Endothelial cell of umbilical vein (primary cell): ENCODE measurements around the gene GPR183. TPM values are rescaled to one million over a fixed set of nuclear protein-coding genes. Genes with fewer than 3 reads are reported as not detected.

Experiments
- BruUV-seq: library from RNA; stranded (reverse); fragments of 400-500 nt; replicated peaks from 2 replicates; lab custom pipeline; 2021; lab: Mats Ljungman, UMichigan
- CTCF ChIA-PET: fragments of 300-600, 350-600 bp; sonication (Branson Sonifier 250); formaldehyde crosslinking; loops from one replicate; lab custom pipeline; 2021; ENCODE audit warnings: antibody characterized with exemption, inconsistent platforms; lab: Charles Lee
- POLR2A ChIA-PET: fragments of 300-600, 350-600 bp; sonication (Branson Sonifier 250); formaldehyde crosslinking; loops from one replicate; lab custom pipeline; 2021; ENCODE audit warnings: antibody characterized with exemption, inconsistent platforms; lab: Charles Lee
- DNase-seq: peaks from one replicate; pipeline ENCODE4 v3.0.0-alpha.2; 2011; ENCODE audit warnings: low read depth, low spot score
- FAIRE-seq: peaks from 2 replicates; lab custom pipeline; 2011; peaks lifted over from hg19 to GRCh38; lab: Jason Lieb, UNC
- H2AFZ ChIP-seq: 2 replicates; pipeline ENCODE4 v1.6.0; 2012; ENCODE audit warnings: low read depth, low read length, control low read depth, inconsistent platforms
- H3K27ac ChIP-seq: 2 replicates; pipeline ENCODE4 v1.5.1; 2011; ENCODE audit warnings: low read depth, mild to moderate bottlenecking, control low read depth, low read length, moderate library complexity; ENCODE audit not compliant: insufficient read depth
- H3K27me3 ChIP-seq, 2 experiments: 2 replicates each; pipeline versions ENCODE4 v1.6.0 to v1.6.1; 2011; ENCODE audit warnings: low read length in 2 of 2, mixed read lengths in 1 of 2; ENCODE audit not compliant: control insufficient read depth in 2 of 2, insufficient read depth in 2 of 2
- H3K36me3 ChIP-seq, 2 experiments: 2 replicates in 1 of 2; 3 replicates in 1 of 2; pipeline ENCODE4 v1.5.1; 2011; ENCODE audit warnings: low read length in 2 of 2, mild to moderate bottlenecking in 1 of 2, moderate library complexity in 1 of 2; ENCODE audit not compliant: control insufficient read depth in 2 of 2, insufficient read depth in 2 of 2; ENCODE audit errors: extremely low read depth in 1 of 2
- H3K4me1 ChIP-seq: 3 replicates; pipeline ENCODE4 v1.5.1; 2011; ENCODE audit warnings: mild to moderate bottlenecking, low read length; ENCODE audit not compliant: control insufficient read depth, insufficient read depth; ENCODE audit errors: extremely low read depth
- H3K4me2 ChIP-seq: 2 replicates; pipeline ENCODE4 v1.6.1; 2011; ENCODE audit warnings: low read length, control low read depth, mixed read lengths; ENCODE audit not compliant: insufficient read depth
- H3K4me3 ChIP-seq, 3 experiments: fragments of 200-600 bp in 1 of 3; sonication (generic), shearing (Covaris generic) in 1 of 3; replicated peaks in 1 of 3; 2 replicates each; pipeline ENCODE4 v1.5.1; 2011 to 2016; ENCODE audit warnings: control low read depth in 3 of 3, low read length in 3 of 3, mild to moderate bottlenecking in 2 of 3, inconsistent platforms in 1 of 3, low read depth in 1 of 3, moderate library complexity in 1 of 3; ENCODE audit not compliant: insufficient read depth in 1 of 3
- H3K79me2 ChIP-seq: 2 replicates; pipeline ENCODE4 v1.6.0; 2012; ENCODE audit warnings: low read length, inconsistent platforms; ENCODE audit not compliant: control insufficient read depth, insufficient read depth
- H3K9ac ChIP-seq: replicated peaks from 2 replicates; pipeline ENCODE3; 2011; ENCODE audit warnings: low read length, control low read depth; ENCODE audit not compliant: insufficient read depth; ENCODE audit errors: extremely low read depth
- H3K9me1 ChIP-seq: replicated peaks from 3 replicates; pipeline ENCODE4 v1.6.0; 2011; ENCODE audit warnings: mild to moderate bottlenecking, low read length; ENCODE audit not compliant: control insufficient read depth, insufficient read depth; ENCODE audit errors: extremely low read depth
- H3K9me3 ChIP-seq: replicated peaks from 2 replicates; pipeline ENCODE4 v1.5.1; 2012; ENCODE audit warnings: low read length, inconsistent platforms; ENCODE audit not compliant: control insufficient read depth, insufficient read depth
- H4K20me1 ChIP-seq: replicated peaks from 2 replicates; pipeline ENCODE3; 2011; ENCODE audit warnings: mild to moderate bottlenecking, low read length; ENCODE audit not compliant: control insufficient read depth, insufficient read depth; ENCODE audit errors: extremely low read depth
- EZH2 ChIP-seq: IDR thresholded peaks from 2 replicates; pipeline ENCODE4 v1.6.1; 2012; ENCODE audit warnings: borderline replicate concordance, low read depth, mild to moderate bottlenecking, moderate library complexity, low read length, inconsistent platforms; ENCODE audit not compliant: severe bottlenecking
- FOS ChIP-seq: IDR thresholded peaks from 2 replicates; pipeline ENCODE4 v1.6.1; 2011; ENCODE audit warnings: mild to moderate bottlenecking, low read length, moderate library complexity, borderline replicate concordance; ENCODE audit not compliant: insufficient read depth
- GATA2 ChIP-seq: IDR thresholded peaks from 2 replicates; pipeline ENCODE4 v1.7.0; 2011; ENCODE audit warnings: low read depth, mild to moderate bottlenecking, moderate library complexity, mixed read lengths, low read length; ENCODE audit not compliant: insufficient read length, insufficient read depth
- JUN ChIP-seq: IDR thresholded peaks from 2 replicates; pipeline ENCODE4 v1.6.1; 2011; ENCODE audit warnings: borderline replicate concordance, low read depth; ENCODE audit not compliant: insufficient read length, insufficient read depth
- MYC ChIP-seq: IDR thresholded peaks from one replicate; pipeline ENCODE4 v1.6.1; 2011; ENCODE audit warnings: mild to moderate bottlenecking, low read depth, low read length
- POLR2A ChIP-seq: IDR thresholded peaks from 2 replicates; pipeline ENCODE4 v1.6.1; 2012; ENCODE audit warnings: low read depth, mild to moderate bottlenecking, control low read depth, low read length
- POLR2AphosphoS5 ChIP-seq: IDR thresholded peaks from 2 replicates; pipeline ENCODE4 v1.6.1; 2012; ENCODE audit warnings: low read depth, mild to moderate bottlenecking, control low read depth, low read length, moderate library complexity; ENCODE audit not compliant: insufficient read depth
- dilution Hi-C: fragments of 300-500 bp; cut with MboI; formaldehyde crosslinking; loops from one replicate; pipeline ENCODE4 v1.15.0; 2019; ENCODE audit warnings: low sequenced_read_pairs; ENCODE audit not compliant: extremely low pct_ligation_motif_present
- intact Hi-C: fragments of 100-400 bp; cut with micrococcal nuclease; formaldehyde crosslinking; loops from one replicate; pipeline ENCODE4 v1.10.0; 2022
- polyA plus RNA-seq, 4 experiments: library from polyadenylated mRNA; depleted of rRNA in 3 of 4; stranded (reverse) in 3 of 4; unstranded in 1 of 4; fragments of >200 nt; gene quantifications; 2 replicates each; pipeline versions ENCODE4 v1.2.1 to v1.2.3, GENCODE V29; 2011 to 2012; ENCODE audit warnings: missing spikeins in 1 of 4
- total RNA-seq: library from RNA; stranded (reverse); gene quantifications from 2 replicates; pipeline ENCODE4 v1.2.3, GENCODE V29; 2021
- TF ChIP-seq, protein P1 (sequence below), 2 donors: IDR thresholded peaks; 1 replicate in 1 of 2; 2 replicates in 1 of 2; pipeline ENCODE4 v1.5.1; 2011; ENCODE audit warnings: low read length in 2 of 2, mild to moderate bottlenecking in 2 of 2, moderate library complexity in 2 of 2, control low read depth in 1 of 2, inconsistent platforms in 1 of 2, low read depth in 1 of 2; ENCODE audit not compliant: insufficient read depth in 1 of 2; ENCODE audit errors: extremely low read depth in 1 of 2
- TF ChIP-seq, protein P2 (sequence below): IDR thresholded peaks from 2 replicates; pipeline ENCODE4 v1.6.1; 2011; ENCODE audit not compliant: insufficient read depth, insufficient read length

GPR183 gene
- total and polyA plus RNA-seq, 2 donors (not counting 3 experiments of a cell fraction or from before 2014, with no cell fraction given), result 0.23 TPM; not detected in 1

DNA sequence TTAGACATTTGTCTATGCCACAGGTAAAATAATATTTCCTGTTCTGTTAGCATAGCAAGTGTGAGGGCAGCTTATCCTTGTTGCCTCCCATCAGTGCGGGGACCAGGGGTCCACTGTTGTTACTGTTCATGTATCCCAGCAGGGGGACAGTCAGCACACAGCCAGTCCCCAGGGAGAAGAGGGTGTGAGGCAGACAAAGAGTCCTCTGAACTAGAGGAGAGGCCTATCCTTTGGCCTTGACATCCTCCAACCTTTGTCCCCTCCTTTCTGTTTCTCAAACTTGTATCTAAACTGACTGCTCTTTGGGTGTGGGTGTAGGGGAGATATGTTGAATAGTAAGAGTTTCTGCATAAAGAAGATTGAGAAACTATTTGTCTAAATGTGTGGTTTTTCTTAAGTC lies 46.1 kb downstream of the GPR183 start:
- Histone ChIP-seq H3K4me1 (peaks cover 18% of the 10 kb centered on the region), H3K4me3 (no peak overlapping the region), H3K27me3 (no peaks in the 10 kb centered on the region), H3K4me2 (no peak overlapping the region), H3K36me3 (no peaks in the 10 kb centered on the region), H3K9me3 (no peaks in the 10 kb centered on the region), H3K79me2 (no peaks in the 10 kb centered on the region), H4K20me1 (no peaks in the 10 kb centered on the region), H3K9ac (no peak overlapping the region), H3K27ac (no peak overlapping the region), H2AFZ (no peak overlapping the region), H3K9me1 (no peaks in the 10 kb centered on the region)
- BruUV-seq, result no TSS peak
- TF ChIP-seq POLR2A, result no peak
- TF ChIP-seq EZH2, result no peak
- TF ChIP-seq JUN, result no peak
- TF ChIP-seq, protein P1, sequence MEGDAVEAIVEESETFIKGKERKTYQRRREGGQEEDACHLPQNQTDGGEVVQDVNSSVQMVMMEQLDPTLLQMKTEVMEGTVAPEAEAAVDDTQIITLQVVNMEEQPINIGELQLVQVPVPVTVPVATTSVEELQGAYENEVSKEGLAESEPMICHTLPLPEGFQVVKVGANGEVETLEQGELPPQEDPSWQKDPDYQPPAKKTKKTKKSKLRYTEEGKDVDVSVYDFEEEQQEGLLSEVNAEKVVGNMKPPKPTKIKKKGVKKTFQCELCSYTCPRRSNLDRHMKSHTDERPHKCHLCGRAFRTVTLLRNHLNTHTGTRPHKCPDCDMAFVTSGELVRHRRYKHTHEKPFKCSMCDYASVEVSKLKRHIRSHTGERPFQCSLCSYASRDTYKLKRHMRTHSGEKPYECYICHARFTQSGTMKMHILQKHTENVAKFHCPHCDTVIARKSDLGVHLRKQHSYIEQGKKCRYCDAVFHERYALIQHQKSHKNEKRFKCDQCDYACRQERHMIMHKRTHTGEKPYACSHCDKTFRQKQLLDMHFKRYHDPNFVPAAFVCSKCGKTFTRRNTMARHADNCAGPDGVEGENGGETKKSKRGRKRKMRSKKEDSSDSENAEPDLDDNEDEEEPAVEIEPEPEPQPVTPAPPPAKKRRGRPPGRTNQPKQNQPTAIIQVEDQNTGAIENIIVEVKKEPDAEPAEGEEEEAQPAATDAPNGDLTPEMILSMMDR (IDR thresholded peaks at IDR 0.05; ENCODE audit: extremely low read depth in 1 of 2, insufficient read depth in 1 of 2, low read depth in 1 of 2, low read length in 2 of 2), result no peak
- TF ChIP-seq, protein P2, sequence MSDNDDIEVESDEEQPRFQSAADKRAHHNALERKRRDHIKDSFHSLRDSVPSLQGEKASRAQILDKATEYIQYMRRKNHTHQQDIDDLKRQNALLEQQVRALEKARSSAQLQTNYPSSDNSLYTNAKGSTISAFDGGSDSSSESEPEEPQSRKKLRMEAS, result no peak
- no peak for TF ChIP-seq POLR2AphosphoS5
- no peak for TF ChIP-seq GATA2
- no peak for TF ChIP-seq FOS
- TF ChIP-seq MYC, result no peak
- CTCF ChIA-PET, result interaction anchor here (2.5 kb wide), 1 partner anchor 8 kb away, joined by 14 read pairs; no protein-coding TSS in a partner anchor
- intact Hi-C loops, result loop anchor here (10.0 kb wide), 2 partner anchors 176 to 226 kb away; no protein-coding TSS in a partner anchor
- dilution Hi-C loops, result loop anchor here (25.0 kb wide), 1 partner anchor 99 kb away; no protein-coding TSS in a partner anchor
- DNase-seq (no peak), FAIRE-seq (no peak)
- POLR2A ChIA-PET, result no interaction called here
